ENCODE results near the gene ERMAP.

The ERMAP gene
- 6.8 to 22.1 (median 13.0) reads per million in 17 experiments for total RNA-seq

GRCh38 chr1:42816585-42817439, at the start of gene ERMAP, which contains the start of gene SVBP:
TSS of gene ERMAP (plus strand) at chr1:42817122. CDS start at chr1:42830449, 13,327 bp downstream.
TSS of gene SVBP (minus strand) at chr1:42817397. CDS start at chr1:42816544, 853 bp downstream.
- peak; percentile 95 to 99 (median 96) for DNase-seq

DNA sequence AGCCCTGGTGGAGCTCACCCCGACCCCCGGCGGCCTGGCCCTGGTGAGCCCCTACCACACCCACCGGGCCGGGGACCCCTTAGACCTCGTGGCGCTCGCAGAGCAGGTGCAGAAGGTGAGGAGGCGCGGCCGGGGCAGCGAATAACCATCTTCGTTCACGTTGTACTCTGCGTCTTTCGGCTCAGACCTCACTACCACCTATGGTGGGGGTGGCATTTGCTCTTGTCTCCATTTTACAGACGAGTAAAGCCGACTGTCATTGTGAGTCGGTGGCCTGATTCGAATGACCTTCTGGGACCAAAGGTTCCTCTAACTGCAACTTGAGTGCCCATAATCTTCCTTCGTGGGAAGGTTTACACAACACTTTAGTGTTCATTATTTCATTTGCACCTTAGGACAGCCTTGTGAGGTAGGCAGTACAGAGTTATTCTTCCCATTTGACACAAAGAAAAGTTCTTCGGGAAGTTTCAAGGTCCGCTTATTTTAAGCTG, 49.4 kb upstream of the ERMAP start:
- peak; percentile 30 to 54 (median 41) for DNase-seq

- DNase-seq, result no peak
Measured at GRCh38 chr1:42768172-42768571, 48.8 kb upstream of the ERMAP start.

DNA sequence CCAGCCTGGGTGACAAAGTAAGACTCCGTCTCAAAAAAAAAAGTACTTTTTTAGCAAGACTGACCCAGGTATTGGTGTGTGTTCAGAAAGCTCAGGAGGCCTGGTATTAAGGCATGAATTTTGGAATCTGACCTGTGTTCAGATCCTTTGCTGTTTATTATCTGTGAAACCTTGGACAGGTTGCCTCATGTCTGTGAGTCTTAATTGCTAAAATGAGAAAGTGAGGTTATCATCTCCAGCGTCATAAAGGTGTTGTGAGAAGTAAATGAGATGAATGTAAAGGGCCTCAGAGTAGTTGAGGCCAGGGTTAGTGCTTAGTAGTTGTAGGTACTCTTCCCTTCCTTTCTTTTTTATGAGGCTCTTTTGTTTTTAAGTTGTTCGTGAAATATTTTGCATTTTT, 47.1 kb upstream of the ERMAP start:
- no peak for DNase-seq

- DNase-seq, result no peak
Measured at GRCh38 chr1:42773420-42773819, 43.5 kb upstream of the ERMAP start.

- DNase-seq, result peak; percentile 68 to 86 (median 73)
Measured at GRCh38 chr1:42774928-42775526, 41.9 kb upstream of the ERMAP start.

DNA sequence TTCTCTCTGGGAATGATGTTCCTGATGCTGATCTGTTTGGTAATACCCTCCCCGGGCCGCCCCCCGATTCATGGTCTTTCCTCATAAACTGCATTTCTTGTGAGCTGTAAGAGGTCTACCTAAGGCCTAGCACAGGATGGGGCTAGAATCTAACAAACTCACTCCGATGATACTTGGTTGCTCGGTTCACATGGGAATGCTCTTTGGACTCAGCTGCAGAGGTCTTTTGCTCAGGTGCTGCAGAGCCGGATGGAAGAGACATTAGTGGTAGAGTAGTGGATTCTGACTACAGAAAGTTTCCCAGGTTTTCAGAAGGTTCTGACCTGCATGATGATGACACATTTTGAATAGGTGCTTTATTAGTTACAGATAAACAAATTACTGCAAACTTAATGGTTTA, 40.4 kb upstream of the ERMAP start:
- DNase-seq, result no peak

GRCh38 chr1:42777852-42778251, 39.1 kb upstream of the ERMAP start:
- peak; percentile 50 to 63 (median 60) for DNase-seq

DNA sequence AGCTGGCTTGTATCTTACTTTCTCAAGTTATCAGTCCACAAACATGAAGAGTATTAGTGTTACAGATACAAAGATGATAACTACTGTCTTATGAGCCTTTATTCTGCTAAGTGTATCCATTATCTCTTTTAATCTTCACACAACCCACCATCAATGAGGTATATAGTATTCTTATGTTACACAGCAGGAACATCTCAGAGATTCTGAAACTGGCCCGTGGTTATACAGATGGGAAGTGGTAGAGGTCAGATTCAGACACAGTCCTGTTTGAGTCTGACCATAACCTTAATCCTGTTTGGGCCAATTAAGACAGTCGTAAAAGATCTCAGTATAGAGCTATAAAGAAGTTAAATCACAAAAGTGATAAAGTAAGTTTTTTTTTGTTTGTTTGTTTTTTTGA, 37.2 kb upstream of the ERMAP start:
- DNase-seq, result no peak

- no peak for DNase-seq
Measured at GRCh38 chr1:42780176-42780575, 36.7 kb upstream of the ERMAP start.

DNA sequence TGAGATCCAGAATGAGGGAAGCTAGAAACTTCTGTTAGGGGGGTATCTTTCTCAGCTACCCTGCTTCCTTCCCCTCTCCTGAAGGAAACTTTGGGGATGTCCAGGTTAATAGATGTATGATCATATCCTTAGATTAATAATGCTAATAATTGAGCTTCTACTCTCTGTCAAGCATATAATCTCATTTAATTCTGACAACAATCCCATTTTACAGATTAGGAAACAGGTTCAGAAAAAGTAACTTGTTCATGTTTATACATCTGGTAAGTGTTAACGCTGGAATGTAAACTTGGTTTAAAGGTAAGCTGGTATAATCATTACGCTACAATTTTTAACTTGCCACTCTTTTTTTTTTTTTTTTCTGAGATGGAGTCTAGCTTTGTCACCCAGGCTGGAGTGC, 33.8 kb upstream of the ERMAP start:
- DNase-seq, result no peak

DNA sequence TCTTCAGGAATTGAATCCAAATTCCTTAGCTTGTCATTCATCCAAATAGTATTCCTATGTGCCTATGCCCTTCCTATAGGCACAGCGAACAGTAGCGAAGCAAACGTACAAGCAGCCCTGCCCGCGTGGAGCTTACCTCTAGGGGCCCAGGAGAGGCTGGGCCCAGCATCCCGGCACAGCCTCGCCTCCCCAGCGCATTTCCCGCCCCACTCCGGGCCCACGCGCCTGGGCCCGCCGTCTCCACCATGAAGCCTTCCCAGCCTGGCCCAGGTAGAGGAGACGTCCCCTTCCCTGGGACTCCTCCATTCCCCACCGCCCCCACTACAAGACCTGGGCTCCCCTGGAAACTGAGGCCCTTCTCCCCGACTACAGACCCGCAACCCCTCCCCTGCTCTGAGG, 32.4 kb upstream of the ERMAP start:
- no peak for DNase-seq

DNA sequence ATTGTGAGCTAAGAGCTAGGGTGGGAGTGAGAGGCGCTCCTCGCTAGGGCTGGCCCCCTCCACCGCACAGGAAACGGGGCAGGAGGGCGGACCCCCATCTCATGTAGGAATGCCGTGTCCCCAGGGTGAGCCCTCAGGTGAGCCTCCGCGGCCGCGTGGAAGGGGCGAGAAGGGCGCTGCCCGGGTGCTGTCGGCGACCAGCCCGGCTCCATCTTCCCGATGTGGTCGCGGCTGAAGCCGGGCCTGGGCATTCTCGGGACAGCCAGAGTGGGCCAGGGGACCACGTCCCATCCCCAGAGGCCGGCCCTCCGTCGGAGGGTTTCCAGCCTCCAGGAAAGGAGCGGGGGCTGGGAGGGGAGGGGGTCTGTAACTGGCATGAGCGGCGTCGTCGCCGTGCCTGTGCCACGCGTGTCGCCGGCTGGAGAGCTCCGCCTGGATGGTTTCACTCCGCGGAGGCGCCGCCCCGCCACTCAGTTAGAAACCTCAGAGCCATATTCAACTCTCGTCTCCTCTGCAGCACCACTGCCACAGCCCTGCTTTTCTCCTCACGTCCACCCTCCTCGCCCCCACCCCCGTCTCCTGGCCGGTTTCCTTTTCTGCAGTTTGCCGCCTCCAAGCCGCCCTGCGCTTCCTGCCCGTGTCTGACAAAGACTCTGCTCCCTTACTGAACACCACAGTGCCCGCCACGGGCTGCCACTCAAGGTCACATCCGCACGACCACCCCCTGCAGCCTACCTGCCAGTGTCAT, 31.8 kb upstream of the ERMAP start, which contains the start of gene TMEM269:
Gene TMEM269, plus strand, starts transcription at position 46 of the 748 bp plus-strand sequence. CDS start 4,903 bp downstream, outside the sequence.
- DNase-seq, result peak in 2 of 4 experiments; percentile 32 to 38

- DNase-seq, result no peak
Measured at GRCh38 chr1:42786097-42786496, 30.8 kb upstream of the ERMAP start.

GRCh38 chr1:42788021-42788420, 28.9 kb upstream of the ERMAP start:
- DNase-seq, result no peak

DNA sequence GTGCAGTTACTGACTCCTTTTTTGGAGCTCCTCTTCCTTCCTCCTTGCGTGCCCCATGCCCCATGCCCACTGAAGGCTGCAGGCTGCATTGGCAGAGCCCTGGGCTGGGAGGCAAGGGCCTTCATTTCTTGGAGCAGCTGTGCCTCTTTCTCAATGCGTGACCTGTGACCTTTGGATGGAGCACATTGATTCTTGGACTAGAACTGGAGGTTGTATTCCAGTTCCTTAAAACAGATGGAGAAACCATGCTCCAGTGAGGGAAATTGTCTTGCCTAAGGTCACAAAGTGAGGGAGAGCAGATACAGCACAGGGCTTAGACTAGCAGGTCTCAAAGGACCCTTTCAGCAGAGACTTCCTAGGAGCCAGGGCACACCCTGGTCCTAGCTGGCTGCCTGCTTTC, 23.1 kb upstream of the ERMAP start:
- no peak for DNase-seq

GRCh38 chr1:42797414-42797813, 19.5 kb upstream of the ERMAP start:
- no peak for DNase-seq

DNA sequence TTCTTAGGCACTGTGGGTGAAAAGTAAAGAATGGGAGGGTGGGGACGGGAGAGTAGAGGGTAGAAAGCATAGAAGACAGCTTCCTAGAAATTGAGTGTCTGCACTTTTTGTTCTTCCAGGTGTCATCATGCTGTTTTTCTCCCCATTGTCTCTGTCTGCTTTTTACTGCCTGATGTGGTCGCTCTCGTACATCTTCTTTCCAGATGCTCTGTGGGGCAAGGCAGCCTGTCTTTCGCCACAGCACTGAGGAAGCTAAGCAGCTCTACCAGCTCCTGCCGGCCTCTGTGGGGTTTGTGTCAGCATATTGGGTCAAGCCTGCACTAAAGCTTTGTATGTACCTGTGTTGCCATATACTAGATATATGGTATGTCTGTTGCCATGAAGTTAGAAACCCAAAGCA, 18.9 kb upstream of the ERMAP start:
- no peak for DNase-seq

- no peak for DNase-seq
Measured at GRCh38 chr1:42801832-42802473, 15.0 kb upstream of the ERMAP start.

DNA sequence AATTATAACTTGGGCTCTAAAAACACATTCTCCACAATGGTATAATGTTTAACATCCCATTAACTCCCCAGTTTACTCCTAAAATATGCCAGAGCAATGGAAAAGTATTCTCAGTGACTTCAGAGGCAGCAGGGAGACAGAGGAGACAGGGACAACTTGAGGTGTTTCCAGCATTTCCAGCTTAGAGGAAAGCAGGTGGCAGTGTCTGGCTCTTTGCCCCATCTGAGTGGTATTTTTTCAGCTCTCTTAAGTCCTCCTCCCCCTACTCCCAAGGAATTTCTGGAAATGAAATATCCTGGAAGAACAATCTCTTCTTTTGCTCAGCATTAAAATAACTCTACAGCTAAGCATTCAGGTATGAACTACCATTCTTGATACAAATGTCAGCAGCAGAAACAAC, 10.8 kb upstream of the ERMAP start:
- no peak for DNase-seq

DNA sequence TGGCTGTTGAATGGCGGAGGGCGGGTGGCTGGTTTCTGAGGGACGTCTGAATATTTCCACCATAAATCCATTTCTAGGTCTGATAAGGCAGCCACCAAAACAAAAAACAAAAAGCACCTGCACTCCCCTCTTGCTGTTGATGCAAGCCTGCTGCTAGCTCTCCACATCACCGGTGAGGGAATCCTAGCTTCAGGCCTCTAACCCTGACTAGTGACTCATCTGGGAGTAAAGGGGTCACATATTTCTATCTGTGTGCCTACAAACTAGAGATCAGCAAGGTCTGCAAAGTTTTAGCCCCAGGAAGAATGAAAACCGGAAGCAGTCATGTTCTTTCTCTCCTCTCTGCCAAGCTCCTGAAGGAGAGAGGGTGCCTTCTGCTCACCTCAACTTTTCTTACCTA, 10.3 kb upstream of the ERMAP start:
- DNase-seq, result no peak

DNA sequence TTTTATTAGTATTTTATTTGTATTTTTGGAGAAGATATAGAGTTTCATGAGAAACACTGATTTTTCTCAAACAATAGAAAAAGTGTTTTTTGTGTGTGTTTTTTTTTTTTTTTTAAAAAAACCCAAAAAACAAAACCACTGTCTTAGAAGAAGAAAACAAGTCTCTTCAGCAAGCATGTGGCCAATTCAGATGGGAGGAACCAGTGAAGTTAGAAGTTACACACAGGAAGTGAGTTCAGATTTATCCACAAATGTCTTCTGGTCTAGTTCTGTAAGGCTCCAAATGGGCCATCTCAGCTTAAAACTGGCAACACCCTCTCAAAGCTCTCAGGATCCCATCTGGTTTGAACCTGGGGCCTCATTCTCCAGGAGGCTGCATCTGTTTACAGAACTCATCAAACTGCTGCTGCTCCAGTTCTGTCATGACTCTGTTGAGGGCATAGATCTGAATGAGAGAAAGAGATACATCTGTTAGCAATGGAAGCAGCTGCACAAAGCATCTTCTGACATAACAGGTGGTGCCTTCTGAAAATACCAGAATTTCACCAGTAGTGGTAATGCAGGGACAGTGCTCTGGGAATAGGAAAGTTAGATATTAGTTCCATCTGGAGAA, 9.8 kb upstream of the ERMAP start:
- DNase-seq, result no peak

Measured in suppressor macrophage (primary cell).